HG03432 (cell line): ENCODE results near the gene JSRP1.

Experiments used
- ATAC-seq: cut with Tn5 transposase; IDR thresholded peaks from one replicate; pipeline ENCODE4 v1.9.1; 2021; ENCODE audit warnings: mild to moderate bottlenecking, moderate library complexity; ENCODE audit not compliant: unreplicated experiment

The JSRP1 gene

DNA sequence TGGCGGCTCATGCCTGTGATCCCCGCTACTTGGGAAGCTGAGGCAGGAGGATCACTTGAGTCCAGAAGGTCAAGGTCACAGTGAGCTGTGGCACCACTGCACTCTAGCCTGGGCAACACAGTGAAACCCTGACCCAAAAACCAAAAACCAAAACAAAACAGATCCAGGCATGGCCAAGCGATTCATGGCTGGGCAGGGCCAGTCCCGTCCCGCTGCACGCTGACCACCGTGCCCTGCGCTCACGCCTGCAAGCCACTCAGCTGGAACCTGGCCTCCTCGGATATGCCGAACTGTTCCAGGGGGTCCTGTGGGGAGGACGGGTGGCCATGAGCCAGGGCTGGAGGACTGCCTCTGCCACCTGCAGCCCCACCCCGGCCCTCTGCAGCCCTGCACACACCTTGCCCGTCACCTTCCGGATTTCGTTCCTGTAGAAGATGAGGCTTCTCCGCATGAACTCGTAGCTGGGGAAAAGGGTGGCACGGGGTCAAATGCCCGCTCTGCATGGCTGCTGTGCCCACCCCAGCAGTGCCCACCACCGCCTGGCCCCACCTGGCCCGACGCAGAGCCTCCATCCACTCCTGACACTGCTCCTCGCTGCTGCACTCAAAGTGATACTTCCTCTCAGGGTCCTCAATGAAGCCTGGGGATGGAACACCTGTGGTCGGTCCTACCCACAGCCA is 22.5 kb downstream of the JSRP1 start:
- no peak for ATAC-seq

DNA sequence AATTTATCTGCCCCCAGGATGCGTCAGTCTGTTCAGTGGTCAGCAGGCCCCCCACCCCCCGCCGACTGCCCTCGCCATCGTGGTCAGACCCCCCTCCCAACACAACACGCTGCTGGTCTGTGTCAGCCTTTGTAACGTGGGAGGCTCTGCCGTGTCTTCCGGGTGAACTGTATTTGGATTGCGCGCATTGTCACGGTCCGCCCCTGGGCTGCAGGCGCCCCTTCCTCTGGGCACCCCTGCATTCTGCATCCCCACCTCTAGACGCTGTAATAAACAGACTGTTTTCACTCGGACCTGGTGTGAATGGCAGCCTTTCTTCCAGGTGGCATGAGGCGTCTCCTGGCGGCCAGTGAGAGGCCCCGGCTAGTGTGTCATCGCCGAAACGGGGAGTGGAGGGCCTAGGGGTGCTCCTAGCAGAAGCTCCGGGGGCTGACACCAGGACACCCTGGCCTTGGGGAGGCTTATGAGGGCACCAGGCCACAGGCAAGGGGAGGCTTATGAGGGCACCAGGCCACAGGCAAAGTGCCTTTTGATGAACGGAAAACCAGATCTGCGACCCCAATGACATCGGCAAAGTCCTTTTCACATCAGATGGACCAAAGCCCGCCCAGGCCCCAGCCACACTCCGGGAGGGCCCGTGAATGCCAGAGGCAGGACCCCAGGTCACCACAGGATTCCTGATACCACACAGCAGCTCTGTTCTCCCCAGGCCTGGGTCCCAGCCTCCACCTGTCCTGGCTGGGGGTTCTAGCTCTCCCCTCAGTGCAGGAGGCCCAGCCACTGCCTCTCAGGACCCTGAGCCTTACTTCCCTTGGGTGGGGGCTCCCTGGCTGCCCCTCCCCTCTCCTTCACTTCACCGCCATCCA is 23.7 kb downstream of the JSRP1 start:
- no peak for ATAC-seq

DNA sequence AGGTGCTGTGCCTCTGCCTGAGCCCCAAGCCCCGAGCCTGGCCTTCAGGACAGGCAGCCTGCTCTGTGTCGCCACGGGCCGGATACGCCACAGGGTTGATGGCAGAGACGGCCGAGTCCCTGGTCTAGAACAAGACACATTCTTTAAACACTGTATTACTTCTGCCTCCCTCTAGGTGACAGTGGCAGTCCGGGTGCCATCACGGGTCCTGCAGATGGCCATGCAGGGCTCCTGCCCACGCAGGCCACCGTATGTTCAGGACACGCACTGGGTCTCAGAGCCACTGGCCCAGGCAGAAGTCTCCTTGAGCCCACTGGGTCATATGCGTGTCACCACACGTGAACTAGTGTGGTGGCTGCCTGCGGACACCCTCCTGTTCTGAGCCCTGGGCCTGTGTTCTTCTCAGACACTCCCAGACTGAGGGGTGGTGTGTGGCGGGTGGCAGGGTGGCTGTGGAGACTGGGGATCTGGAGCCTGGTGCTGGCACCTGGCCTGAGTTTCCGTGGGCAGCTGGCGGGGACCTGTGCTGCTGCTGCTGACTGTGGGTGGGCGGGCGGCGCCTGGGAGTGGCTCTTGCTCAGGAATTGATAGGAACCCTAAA is 24.5 kb downstream of the JSRP1 start:
- ATAC-seq, result no peak

DNA sequence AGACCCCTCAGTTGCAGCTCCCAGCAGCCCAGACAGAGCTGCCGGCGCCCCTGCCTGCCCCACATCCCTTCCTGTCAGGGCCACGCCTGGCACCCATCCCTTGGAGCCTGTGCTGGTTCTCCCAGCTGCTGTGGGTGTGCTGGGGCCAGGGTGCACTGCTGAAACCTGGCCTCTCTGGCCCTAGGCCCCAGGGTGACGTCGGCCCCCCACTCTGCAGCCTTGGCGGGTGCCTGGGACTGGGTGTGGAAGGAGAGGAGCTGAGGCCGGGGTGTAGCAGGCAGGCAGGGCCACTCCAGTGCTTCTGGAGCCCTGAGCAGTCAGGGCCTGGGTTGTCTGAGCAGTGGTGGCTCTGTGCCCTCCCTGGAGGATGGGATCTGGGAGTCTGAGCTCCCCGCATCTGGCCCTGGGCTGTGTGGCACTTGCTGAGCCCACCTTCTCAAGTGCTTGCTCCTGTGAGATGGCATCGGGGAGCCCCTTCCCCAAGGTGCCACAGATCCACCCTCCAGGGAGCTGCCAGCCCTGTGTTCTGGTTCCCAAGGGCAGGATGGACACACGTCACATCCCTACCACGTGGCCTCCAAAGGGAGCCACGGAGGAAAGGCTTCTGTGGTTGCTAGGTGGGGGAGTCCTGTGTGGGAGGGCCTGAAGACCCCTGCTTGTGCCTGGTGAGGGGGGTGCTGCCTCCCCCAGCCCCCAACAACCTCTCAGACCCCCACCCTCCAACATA is 25.2 kb downstream of the JSRP1 start:
- ATAC-seq, result no peak

DNA sequence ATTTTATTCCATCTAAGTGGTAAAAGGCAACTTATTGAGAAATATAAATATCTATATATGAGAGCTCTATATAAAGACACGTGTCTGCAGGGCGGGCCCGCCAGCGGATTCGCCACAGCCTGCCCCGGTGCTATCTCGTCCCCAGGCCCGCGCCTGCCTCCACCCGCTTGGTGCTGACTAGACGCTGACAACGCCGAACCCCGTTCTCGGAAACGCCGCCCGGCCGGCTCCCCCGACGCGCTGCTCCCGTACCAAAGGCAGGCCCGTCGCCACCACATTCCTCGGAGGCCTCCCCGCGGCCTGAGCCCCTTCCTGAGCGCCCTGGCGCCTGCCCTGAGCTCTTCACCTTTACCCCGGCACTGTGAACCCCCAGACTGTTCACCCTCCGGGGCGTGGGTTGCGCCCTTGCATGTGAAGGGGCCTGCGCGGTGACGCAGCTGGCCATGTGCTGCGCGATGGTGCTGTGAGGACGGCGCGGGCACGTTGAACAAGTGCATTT is 26.1 kb downstream of the JSRP1 start:
- no peak for ATAC-seq

DNA sequence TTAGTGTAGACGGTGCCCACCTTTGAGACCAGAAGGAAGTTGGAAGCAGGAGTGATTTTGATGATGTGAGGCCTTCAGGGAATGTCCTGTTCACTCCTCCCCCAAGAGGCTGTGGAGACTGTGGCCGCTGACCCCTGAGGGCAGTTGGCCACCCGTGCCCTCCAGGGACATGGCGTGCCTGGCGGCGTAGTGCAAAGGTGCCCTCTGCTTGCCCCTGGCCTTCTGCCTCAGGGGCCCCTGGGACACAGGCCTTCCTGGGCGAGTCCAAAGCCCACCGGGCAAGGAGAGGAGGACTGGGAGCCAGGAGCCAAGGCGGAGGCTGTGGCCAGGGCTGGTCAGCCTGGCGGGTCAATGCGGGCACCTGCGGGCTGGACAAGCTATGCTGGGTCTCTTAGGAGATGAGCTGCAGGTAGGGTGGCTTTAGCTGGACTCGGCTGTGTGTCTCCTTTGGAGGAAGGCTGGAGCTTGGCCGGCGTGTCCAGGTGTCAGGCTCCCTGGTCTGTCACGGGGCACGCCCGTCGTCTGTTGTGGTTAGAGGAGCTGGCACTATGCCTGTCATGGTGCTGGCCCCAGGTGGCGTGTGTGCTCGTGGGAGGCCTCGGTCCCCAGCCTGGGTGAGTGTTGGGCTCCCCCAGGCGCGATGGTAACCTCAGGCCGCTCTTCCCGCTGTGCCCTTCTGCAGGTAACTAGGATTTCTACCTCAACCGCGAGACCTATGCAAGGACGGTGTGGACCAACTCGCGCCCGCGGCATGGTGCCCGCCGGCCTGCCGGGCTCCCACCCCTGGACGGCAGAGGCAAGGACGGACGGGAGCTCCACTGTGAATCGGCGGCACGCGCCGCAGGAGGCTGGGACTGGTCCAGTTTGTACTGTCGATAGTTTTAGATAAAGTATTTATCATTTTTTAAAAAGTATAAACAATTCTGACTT is 26.8 kb downstream of the JSRP1 start:
- no peak for ATAC-seq

DNA sequence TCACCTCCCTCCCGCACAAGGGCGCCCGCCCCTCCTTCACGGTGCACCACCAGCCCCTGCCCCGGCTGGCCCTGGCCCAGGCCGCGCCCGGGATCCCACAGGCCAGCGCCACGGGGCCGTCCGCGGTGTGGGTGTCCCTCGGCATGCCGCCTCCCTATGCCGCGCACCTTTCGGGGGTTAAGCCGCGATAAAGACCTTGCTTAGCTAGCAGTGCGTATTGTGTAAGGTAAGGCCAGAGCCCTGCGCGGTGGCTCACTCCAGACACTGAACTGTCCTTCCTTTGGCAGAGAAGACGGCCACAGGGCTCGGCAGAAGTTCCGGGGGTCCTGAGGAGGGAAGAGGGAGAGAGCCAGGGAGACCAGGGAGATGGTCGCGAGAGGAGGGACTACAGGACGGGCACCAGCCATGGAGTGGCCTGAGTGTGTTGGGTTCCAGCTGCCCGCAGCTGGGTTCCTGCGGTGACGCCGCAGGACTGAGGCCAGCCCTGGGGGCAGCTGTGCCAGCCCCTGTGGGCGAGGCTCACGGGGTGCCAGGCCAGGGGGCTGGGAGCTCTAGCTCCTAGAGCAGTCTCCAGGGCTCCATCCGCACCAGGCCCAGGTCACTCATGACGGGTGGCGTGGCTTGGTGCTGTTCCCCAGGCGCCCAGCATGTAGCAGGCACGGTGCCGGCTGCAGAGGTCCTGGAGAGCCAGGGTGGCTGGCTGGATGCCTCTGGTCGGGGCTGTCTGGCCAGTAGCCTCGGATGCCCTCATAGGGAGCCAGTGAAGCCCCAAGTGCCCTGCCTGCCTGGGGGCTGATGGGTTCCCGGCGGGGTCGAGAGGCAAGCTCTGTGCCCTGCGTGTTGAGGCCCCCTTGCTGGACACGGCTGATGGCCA is 27.8 kb downstream of the JSRP1 start:
- no peak for ATAC-seq

DNA sequence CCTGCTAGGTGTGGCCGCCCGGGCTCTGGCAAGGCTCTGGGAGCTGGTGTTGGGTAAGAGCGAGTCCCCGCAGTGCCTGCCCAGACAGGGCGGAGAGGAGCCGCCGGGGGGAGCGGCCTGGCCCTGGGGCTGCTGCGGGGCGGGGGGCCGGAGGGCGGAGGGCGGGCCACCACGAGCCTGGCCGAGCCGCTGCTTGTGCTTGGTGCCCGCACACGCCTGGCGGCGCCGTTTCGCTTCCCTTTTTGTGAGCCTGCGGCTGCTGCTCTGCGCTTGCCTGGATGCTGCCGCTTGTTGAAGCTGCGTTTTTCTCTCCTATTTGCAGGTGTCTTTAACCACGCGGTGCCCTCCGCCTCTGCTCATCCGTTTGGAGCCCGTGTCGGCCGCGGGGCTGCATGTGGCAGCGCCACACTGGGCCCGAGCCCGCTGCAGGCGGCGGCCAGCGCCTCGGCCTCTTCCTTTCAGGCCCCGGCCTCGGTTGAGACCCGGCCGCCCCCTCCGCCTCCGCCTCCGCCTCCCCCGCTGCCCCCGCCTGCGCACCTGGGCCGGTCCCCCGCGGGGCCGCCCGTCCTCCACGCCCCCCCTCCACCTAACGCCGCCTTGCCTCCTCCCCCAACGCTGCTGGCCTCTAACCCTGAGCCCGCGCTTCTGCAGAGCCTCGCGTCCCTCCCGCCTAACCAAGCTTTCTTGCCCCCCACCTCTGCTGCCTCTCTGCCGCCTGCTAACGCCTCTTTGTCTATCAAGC is 28.6 kb downstream of the JSRP1 start:
- ATAC-seq, result no peak

DNA sequence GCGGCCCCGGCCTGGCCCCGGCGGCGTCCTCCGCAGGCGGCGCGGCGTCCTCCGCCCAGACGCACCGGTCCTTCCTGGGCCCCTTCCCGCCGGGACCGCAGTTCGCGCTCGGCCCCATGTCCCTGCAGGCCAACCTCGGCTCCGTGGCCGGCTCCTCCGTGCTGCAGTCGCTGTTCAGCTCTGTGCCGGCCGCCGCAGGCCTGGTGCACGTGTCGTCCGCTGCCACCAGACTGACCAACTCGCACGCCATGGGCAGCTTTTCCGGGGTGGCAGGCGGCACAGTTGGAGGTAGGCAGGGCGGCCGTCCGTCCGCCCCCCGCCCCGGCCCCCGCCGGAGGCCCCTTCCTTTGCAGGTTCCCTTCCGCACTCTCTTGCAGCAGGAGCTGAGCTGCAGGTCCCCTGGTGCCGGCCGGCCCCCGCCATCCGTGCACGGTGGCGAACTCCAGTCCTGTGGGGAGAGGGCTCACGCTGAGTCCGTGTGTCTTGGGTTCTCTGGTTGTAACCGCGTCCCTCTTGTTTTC is 29.3 kb downstream of the JSRP1 start:
- no peak for ATAC-seq

DNA sequence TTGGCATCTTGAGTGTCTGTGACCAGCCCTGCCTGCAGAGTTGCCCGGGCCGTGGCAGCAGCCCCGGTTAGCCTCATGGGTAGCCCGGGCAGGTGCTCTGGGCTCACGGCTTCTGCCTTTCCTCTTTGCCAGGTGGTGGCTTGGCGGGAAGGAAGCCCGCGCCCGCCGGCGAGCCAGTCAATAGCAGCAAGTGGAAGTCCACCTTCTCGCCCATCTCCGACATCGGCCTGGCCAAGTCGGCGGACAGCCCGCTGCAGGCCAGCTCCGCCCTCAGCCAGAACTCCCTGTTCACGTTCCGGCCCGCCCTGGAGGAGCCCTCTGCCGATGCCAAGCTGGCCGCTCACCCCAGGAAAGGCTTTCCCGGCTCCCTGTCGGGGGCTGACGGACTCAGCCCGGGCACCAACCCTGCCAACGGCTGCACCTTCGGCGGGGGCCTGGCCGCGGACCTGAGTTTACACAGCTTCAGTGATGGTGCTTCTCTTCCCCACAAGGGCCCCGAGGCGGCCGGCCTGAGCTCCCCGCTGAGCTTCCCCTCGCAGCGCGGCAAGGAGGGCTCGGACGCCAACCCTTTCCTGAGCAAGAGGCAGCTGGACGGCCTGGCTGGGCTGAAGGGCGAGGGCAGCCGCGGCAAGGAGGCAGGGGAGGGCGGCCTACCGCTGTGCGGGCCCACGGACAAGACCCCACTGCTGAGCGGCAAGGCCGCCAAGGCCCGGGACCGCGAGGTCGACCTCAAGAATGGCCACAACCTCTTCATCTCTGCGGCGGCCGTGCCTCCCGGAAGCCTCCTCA is 30.0 kb downstream of the JSRP1 start:
- ATAC-seq, result no peak

DNA sequence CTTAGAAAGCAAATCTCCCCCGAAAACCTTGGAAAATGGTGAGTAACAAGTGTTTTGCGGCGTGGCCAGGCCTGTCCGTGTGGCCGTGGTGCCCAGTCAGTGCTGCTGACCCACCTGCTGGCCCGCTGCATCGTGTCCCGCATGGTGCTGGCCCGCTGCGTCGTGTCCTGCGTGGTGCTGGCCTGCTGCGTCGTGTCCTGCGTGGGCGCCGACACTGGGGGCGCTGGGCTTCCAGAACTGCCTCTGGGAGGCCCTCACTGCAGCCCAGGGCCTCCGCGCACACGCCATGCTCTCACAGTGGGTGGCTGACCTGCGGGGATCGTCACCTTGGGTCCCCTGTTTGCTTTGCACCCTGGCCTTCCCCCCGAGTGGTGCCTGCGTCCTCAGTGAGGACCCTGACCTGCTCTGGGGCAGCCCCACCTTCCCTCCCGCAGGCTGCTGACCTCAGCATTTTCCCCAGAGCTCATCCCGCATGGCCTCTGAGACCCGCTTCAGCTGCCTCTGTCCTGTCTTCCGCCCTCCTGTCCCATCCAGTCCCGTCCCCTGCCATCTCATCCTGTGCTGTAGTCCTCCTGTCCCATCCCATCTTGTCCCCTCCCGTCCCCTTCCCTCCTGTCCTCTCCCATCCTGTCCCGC is 30.7 kb downstream of the JSRP1 start:
- no peak for ATAC-seq

DNA sequence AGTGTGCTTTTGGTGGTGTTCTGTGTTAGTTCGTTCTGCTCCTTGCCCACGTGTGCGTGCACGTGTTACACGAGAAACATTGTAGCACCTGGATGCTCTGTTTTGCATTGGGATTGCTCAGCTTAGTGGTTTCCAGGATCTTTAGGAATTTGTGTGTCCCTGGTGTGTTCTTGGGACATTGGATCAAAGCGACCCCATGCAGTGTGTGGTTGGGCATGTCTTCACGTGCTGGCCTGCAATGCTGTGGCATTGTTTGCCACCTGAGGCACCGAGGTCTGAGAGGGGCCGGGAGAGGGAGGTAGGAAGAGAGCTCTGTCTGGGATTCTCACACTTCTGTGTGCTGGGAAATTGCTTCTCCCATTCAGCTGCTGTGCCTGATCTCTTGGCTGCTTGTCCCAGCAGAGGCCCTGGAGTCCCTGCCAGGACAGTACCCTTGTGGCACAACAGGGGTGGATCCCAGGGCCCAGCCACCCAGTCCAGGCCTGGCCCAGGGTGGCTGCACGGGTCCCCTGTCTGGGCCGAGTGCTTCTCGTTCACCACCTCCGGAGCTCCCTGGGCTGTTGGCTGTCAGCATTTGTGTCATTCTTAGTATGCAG is 31.4 kb downstream of the JSRP1 start:
- ATAC-seq, result no peak

DNA sequence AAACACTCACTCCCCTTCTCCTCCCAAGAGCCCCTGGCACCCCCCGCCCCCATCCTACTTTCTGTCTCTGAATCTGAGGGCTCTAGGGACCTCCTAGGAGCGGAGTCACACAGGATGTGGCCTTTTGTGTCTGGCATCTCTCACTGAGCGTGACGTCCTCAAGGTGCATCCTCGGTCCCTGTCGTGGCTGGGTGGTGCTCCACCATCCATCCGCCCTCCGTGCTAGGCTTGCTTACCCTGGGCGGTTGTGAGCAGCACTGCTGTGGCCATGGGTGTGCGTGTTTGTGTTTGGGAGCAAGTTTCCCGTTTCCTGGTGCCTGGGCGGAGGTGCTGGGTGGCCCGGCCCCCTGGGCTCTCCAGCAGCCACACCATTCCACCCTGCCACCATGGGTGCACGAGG is 32.3 kb downstream of the JSRP1 start:
- peak; percentile 41 for ATAC-seq

DNA sequence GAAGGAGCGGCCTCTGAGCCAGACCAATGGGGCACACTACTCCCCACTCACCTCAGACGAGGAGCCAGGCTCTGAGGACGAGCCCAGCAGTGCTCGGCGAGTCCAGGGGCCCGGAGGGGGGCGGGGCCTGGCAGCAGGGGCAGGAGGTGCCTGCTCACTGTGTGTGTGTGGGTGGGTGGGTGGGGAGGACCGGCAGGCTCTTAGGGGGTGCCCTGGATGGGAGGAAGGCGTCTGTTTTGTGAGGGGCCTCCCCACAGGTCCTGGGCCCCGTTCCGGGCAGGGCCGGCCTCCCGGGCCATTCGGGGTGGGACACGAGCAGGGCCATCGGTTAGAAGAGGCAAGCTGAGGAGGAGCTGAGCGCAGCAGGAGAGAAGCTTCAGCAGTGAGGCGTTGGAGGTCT is 32.8 kb downstream of the JSRP1 start:
- ATAC-seq, result no peak

DNA sequence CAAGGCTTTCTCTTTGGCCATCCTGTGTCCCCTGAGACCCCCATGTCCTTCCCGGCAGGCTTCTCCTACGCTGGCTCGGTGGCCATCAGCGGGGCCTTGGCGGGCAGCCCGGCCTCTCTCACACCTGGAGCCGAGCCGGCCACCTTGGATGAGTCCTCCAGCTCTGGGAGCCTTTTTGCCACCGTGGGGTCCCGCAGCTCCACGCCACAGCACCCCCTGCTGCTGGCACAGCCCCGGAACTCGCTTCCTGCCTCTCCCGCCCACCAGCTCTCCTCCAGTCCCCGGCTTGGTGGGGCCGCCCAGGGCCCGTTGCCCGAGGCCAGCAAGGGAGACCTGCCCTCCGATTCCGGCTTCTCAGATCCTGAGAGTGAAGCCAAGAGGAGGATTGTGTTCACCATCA is 34.3 kb downstream of the JSRP1 start:
- no peak for ATAC-seq

DNA sequence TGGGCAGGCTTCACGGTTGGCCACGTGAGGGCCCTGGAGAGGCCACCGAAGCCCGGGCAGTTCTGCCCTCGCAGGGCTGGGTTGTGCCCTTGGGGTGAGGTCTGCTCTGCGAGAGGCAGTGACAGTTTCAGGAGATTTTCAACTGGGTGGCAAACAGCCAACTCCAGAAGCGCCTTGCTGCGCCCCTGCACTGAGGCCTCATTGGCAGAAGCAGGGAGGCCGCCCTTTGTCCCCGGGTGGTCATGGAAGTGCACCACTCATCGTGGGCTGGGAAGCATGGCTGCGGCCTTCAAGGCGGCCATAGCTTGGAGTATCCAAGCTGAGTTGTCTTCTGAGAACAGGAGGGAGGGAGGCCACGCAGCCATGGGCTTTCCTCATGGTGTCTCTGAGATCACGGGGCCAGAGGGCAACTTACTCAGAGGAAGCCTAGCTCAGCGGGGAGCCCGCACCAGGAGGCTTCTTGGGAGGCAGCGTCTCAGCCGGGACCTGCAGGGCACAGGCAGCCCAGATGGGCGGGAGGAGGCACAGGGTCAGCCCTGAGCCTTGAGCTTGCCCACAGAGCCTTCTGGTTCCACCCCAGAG is 34.9 kb downstream of the JSRP1 start:
- no peak for ATAC-seq
